SK-N-SH (cell line): ENCODE data around the gene SLITRK4. TPM values are rescaled to one million over a fixed set of nuclear protein-coding genes. Genes with fewer than 3 reads are reported as not detected.
A peak's percentile ranks its signal among the peaks of the same experiment; 100 is the strongest.

Experiments
- CTCF ChIA-PET: fragments of 300-600, 350-600 bp; formaldehyde crosslinking; extraction: SDS; loops from one replicate; lab custom pipeline; 2021; lab: Yijun Ruan, JAX
- POLR2A ChIA-PET: fragments of 350-600 bp; sonication (Branson Sonifier 250); formaldehyde crosslinking; extraction: SDS; loops from one replicate; lab custom pipeline; 2020; ENCODE audit warnings: antibody characterized with exemption, inconsistent platforms; lab: Yijun Ruan, JAX
- DNase-seq: peaks from one replicate; pipeline ENCODE4 v3.0.0; 2012
- H2AFZ ChIP-seq: fragments of 200-600 bp; sonication (generic); 2 replicates; pipeline ENCODE4 v1.8.1; 2016; ENCODE audit warnings: antibody characterized with exemption, mild to moderate bottlenecking, low read depth
- H3F3A ChIP-seq: fragments of 200-600 bp; sonication (generic); replicated peaks from 2 replicates; pipeline ENCODE3; 2016; ENCODE audit warnings: antibody characterized with exemption, mild to moderate bottlenecking; ENCODE audit not compliant: insufficient read depth
- H3K27ac ChIP-seq, 2 experiments: fragments of 200-500 bp in 1 of 2; fragments of 200-600 bp in 1 of 2; sonication (Bioruptor generic) in 1 of 2; sonication (generic), shearing (Covaris generic) in 1 of 2; 2 replicates each; pipeline versions ENCODE4 v1.5.1 to v1.6.1; 2014 to 2016; ENCODE audit warnings: low read depth in 2 of 2, inconsistent platforms in 1 of 2, low read length in 1 of 2, mild to moderate bottlenecking in 1 of 2, mixed read lengths in 1 of 2
- H3K27me3 ChIP-seq: fragments of 200-600 bp; sonication (generic), shearing (Covaris generic); 2 replicates; pipeline ENCODE4 v1.6.1; 2016; ENCODE audit warnings: mixed run types; ENCODE audit not compliant: insufficient read depth
- H3K36me3 ChIP-seq, 2 experiments: fragments of 200-500 bp in 1 of 2; fragments of 200-600 bp in 1 of 2; sonication (Bioruptor generic) in 1 of 2; sonication (generic) in 1 of 2; replicated peaks in 1 of 2; 2 replicates each; pipeline versions ENCODE3 to v1.5.1; 2014 to 2016; ENCODE audit warnings: low read length in 1 of 2, mild to moderate bottlenecking in 1 of 2; ENCODE audit not compliant: insufficient read depth in 2 of 2, control insufficient read depth in 1 of 2
- H3K4me1 ChIP-seq, 2 experiments: fragments of 200-500 bp in 1 of 2; fragments of 200-600 bp in 1 of 2; sonication (Bioruptor generic) in 1 of 2; sonication (generic), shearing (Covaris generic) in 1 of 2; 2 replicates each; pipeline versions ENCODE4 v1.5.1 to v1.6.1; 2014 to 2016; ENCODE audit warnings: low read depth in 1 of 2, low read length in 1 of 2, mixed run types in 1 of 2; ENCODE audit not compliant: insufficient read depth in 2 of 2, control insufficient read depth in 1 of 2
- H3K4me2 ChIP-seq: fragments of 200-600 bp; sonication (generic), shearing (Covaris generic); 2 replicates; pipeline ENCODE4 v1.6.1; 2017; ENCODE audit warnings: mixed run types
- H3K4me3 ChIP-seq, 2 experiments: fragments of 200-500 bp in 1 of 2; fragments of 200-600 bp in 1 of 2; sonication (Bioruptor generic) in 1 of 2; sonication (generic), shearing (Covaris generic) in 1 of 2; 2 replicates each; pipeline versions ENCODE4 v1.5.1 to v1.8.1; 2014 to 2016; ENCODE audit warnings: low read depth in 2 of 2, inconsistent platforms in 1 of 2, low read length in 1 of 2, mild to moderate bottlenecking in 1 of 2, mixed read lengths in 1 of 2, moderate library complexity in 1 of 2
- H3K79me2 ChIP-seq: fragments of 200-600 bp; sonication (generic); 2 replicates; pipeline ENCODE4 v1.8.1; 2017; ENCODE audit warnings: mild to moderate bottlenecking; ENCODE audit not compliant: insufficient read depth
- H3K9ac ChIP-seq: fragments of 200-600 bp; sonication (generic); 2 replicates; pipeline ENCODE4 v1.6.1; 2017; ENCODE audit warnings: mixed run types
- H3K9me2 ChIP-seq: fragments of 200-600 bp; sonication (generic); 2 replicates; pipeline ENCODE4 v1.6.1; 2017; ENCODE audit warnings: mixed run types
- H3K9me3 ChIP-seq: fragments of 200-600 bp; sonication (generic); 2 replicates; pipeline ENCODE4 v1.6.1; 2017; ENCODE audit warnings: mixed run types, mild to moderate bottlenecking, moderate library complexity
- H4K20me1 ChIP-seq: fragments of 200-600 bp; sonication (generic); 2 replicates; pipeline ENCODE4 v1.6.1; 2017; ENCODE audit warnings: mild to moderate bottlenecking, mixed run types; ENCODE audit not compliant: insufficient read depth
- CHD2 ChIP-seq: fragments of 150-350 bp; IDR thresholded peaks from 2 replicates; pipeline ENCODE4 v1.6.1; 2018; ENCODE audit warnings: low read length; ENCODE audit not compliant: partially characterized antibody
- ELF1 ChIP-seq: IDR thresholded peaks from 2 replicates; pipeline ENCODE4 v1.4.0; 2012
- EP300 ChIP-seq, 2 experiments: IDR thresholded peaks; 2 replicates each; pipeline versions ENCODE4 v1.4.0 to v1.6.1; 2012; ENCODE audit warnings: borderline replicate concordance in 1 of 2, low read depth in 1 of 2, low read length in 1 of 2
- EZH2phosphoT487 ChIP-seq: fragments of 200-600 bp; sonication (generic); IDR thresholded peaks from 2 replicates; pipeline ENCODE4 v1.6.1; 2017; ENCODE audit warnings: low read depth, mixed run types, mild to moderate bottlenecking, antibody characterized with exemption, moderate library complexity, borderline replicate concordance
- FOSL2 ChIP-seq: IDR thresholded peaks from 2 replicates; pipeline ENCODE4 v1.4.0; 2012; ENCODE audit warnings: low read depth, mild to moderate bottlenecking, moderate library complexity, borderline replicate concordance
- FOXJ3 ChIP-seq: sonication (generic); formaldehyde crosslinking; IDR thresholded peaks from 2 replicates; pipeline ENCODE4 v1.5.1; 2020; ENCODE audit warnings: mild to moderate bottlenecking, missing genetic modification reagents
- JUND ChIP-seq: IDR thresholded peaks from 2 replicates; pipeline ENCODE4 v1.4.0; 2012
- MXI1 ChIP-seq: IDR thresholded peaks from 2 replicates; pipeline ENCODE4 v1.6.1; 2012; ENCODE audit warnings: mild to moderate bottlenecking, low read depth, low read length, improper control_type of control experiment
- NFIC ChIP-seq: IDR thresholded peaks from 2 replicates; pipeline ENCODE4 v1.4.0; 2012; ENCODE audit warnings: borderline replicate concordance
- NRF1 ChIP-seq: IDR thresholded peaks from 2 replicates; pipeline ENCODE4 v1.6.1; 2012; ENCODE audit warnings: low read depth, mild to moderate bottlenecking, low read length
- RAD21 ChIP-seq: IDR thresholded peaks from 2 replicates; pipeline ENCODE4 v1.6.1; 2012; ENCODE audit warnings: mild to moderate bottlenecking, low read length
- RFX5 ChIP-seq: IDR thresholded peaks from 2 replicates; pipeline ENCODE4 v1.6.1; 2012; ENCODE audit warnings: mild to moderate bottlenecking, improper control_type of control experiment, low read length
- SIN3A ChIP-seq: IDR thresholded peaks from 2 replicates; pipeline ENCODE4 v1.6.1; 2012; ENCODE audit warnings: low read depth, mild to moderate bottlenecking, low read length, moderate library complexity, borderline replicate concordance
- SMC3 ChIP-seq: IDR thresholded peaks from 2 replicates; pipeline ENCODE4 v1.6.1; 2012; ENCODE audit warnings: low read depth, low read length, improper control_type of control experiment
- TAF1 ChIP-seq: IDR thresholded peaks from 2 replicates; pipeline ENCODE4 v1.6.1; 2012; ENCODE audit warnings: low read depth, mild to moderate bottlenecking, low read length, moderate library complexity, borderline replicate concordance
- TCF12 ChIP-seq: IDR thresholded peaks from 2 replicates; pipeline ENCODE4 v1.4.0; 2012
- WGBS: methylation state at CpG from one replicate; pipeline ENCODE4 v1.1.6; 2017; ENCODE audit warnings: low lambda C conversion rate; 5-methylcytosine and 5-hydroxymethylcytosine counted together
- polyA plus RNA-seq, 3 experiments: library from polyadenylated mRNA; depleted of rRNA; stranded (reverse); fragments of >200 nt; gene quantifications; 2 replicates each; pipeline ENCODE4 v1.2.3, GENCODE V29; 2012
- TF ChIP-seq, protein P1 (sequence below): IDR thresholded peaks from 2 replicates; pipeline ENCODE4 v1.4.0; 2012; ENCODE audit warnings: low read depth, borderline replicate concordance
- TF ChIP-seq, protein P2 (sequence below): fragments of 200-600 bp; sonication (generic); IDR thresholded peaks from 2 replicates; pipeline ENCODE4 v1.6.1; 2017; ENCODE audit warnings: antibody characterized with exemption, mild to moderate bottlenecking, moderate library complexity
- TF ChIP-seq, protein P3 (sequence below): fragments of 150-350 bp; IDR thresholded peaks from 2 replicates; pipeline ENCODE4 v1.6.1; 2016; ENCODE audit warnings: mild to moderate bottlenecking, low read depth, low read length
- TF ChIP-seq, protein P4 (sequence below): IDR thresholded peaks from 2 replicates; pipeline ENCODE4; 2012
- TF ChIP-seq, protein P5 (sequence below): fragments of 150-350 bp; IDR thresholded peaks from 2 replicates; pipeline ENCODE4 v1.6.1; 2017; ENCODE audit warnings: antibody characterized with exemption, low read length, low read depth, borderline replicate concordance
- TF ChIP-seq, protein P6 (sequence below): IDR thresholded peaks from 2 replicates; pipeline ENCODE4 v1.4.0; 2012; ENCODE audit warnings: low read depth

The SLITRK4 gene
- polyA plus RNA-seq, 1 of the 3 experiments (the other 2 are of a cell fraction) = not detected

DNA sequence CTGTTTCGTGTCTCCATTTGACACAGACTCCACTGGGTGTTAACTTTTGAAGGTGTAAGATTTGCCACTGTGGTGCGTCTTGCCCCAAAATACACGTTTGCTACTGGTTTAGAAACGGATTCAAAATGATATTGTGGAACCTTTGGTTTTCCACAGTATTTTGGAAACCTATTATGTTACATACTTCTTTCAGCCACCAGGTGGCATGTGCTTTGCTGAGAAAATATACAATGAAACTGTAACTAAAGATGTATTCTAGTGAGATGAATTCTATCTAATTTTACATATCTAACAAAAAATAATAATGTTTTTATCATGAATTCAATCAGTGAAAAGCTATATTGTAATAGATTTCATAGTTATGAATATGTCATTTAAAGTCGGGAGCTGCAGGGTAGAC is 28.4 kb upstream of the SLITRK4 start:
- Histone ChIP-seq H3K36me3 (no peaks in the 10 kb centered on the region), H3K4me3 (no peak overlapping the region), H3K27me3 (no peaks in the 10 kb centered on the region), H3F3A (no peaks in the 10 kb centered on the region), H2AFZ (no peak overlapping the region), H3K9me3 (no peaks in the 10 kb centered on the region), H3K79me2 (no peaks in the 10 kb centered on the region), H4K20me1 (no peaks in the 10 kb centered on the region), H3K9ac (no peak overlapping the region), H3K9me2 (no peaks in the 10 kb centered on the region), H3K27ac (no peak overlapping the region), H3K4me2 (no peak overlapping the region), H3K4me1 (no peaks in the 10 kb centered on the region)
- peak; percentile 11 for DNase-seq
- WGBS = 0% methylated on average over 5 of the region's 5 CpGs
- CTCF ChIA-PET = interaction anchor here (0.8 to 1.7 kb wide), 8 partner anchors 9 to 69 kb away, joined by 3 to 6 read pairs (median 3); no protein-coding TSS in a partner anchor
- POLR2A ChIA-PET = no interaction called here
- TF ChIP-seq FOSL2 (no peak), RAD21 (peak; percentile 41; the same call in 1 of the 2 replicates), CHD2 (no peak), SMC3 (peak; percentile 51)
- TF ChIP-seq, protein P1, sequence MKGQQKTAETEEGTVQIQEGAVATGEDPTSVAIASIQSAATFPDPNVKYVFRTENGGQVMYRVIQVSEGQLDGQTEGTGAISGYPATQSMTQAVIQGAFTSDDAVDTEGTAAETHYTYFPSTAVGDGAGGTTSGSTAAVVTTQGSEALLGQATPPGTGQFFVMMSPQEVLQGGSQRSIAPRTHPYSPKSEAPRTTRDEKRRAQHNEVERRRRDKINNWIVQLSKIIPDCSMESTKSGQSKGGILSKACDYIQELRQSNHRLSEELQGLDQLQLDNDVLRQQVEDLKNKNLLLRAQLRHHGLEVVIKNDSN = no peak
- TF ChIP-seq, protein P2, sequence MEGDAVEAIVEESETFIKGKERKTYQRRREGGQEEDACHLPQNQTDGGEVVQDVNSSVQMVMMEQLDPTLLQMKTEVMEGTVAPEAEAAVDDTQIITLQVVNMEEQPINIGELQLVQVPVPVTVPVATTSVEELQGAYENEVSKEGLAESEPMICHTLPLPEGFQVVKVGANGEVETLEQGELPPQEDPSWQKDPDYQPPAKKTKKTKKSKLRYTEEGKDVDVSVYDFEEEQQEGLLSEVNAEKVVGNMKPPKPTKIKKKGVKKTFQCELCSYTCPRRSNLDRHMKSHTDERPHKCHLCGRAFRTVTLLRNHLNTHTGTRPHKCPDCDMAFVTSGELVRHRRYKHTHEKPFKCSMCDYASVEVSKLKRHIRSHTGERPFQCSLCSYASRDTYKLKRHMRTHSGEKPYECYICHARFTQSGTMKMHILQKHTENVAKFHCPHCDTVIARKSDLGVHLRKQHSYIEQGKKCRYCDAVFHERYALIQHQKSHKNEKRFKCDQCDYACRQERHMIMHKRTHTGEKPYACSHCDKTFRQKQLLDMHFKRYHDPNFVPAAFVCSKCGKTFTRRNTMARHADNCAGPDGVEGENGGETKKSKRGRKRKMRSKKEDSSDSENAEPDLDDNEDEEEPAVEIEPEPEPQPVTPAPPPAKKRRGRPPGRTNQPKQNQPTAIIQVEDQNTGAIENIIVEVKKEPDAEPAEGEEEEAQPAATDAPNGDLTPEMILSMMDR = peak; percentile 77

DNA sequence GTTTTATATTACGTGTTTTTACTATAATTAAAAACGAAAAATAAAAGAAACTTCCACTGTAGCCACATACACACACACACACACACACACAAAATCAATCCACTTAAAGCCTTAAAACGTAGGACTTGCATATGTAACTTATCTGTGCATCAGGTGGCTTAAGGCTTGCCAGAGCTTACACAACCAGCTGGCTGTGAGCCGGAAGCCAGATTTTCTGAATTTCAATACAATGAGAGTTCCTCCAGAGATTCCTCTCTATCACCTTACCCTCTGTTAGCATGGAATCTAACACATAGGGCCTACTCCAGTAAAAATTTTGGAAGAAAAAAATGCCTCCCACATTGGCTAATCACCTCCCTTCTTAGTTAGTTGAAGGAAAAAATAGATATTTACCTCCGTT is 27.9 kb upstream of the SLITRK4 start:
- no peak for DNase-seq
- CTCF ChIA-PET = interaction anchor here (1.5 to 1.7 kb wide), 2 partner anchors 9 to 24 kb away, joined by 3 to 5 read pairs; no protein-coding TSS in a partner anchor

More for the DNA sequence above, 27.9 kb upstream of the SLITRK4 start:
- no peaks in the 10 kb centered on the region for H3K79me2 ChIP-seq
- TF ChIP-seq EP300 (IDR thresholded peaks at IDR 0.05; ENCODE audit: borderline replicate concordance in 1 of 2, low read depth in 1 of 2, low read length in 1 of 2) = no peak
- no peak for TF ChIP-seq RFX5
- TF ChIP-seq, protein P3, sequence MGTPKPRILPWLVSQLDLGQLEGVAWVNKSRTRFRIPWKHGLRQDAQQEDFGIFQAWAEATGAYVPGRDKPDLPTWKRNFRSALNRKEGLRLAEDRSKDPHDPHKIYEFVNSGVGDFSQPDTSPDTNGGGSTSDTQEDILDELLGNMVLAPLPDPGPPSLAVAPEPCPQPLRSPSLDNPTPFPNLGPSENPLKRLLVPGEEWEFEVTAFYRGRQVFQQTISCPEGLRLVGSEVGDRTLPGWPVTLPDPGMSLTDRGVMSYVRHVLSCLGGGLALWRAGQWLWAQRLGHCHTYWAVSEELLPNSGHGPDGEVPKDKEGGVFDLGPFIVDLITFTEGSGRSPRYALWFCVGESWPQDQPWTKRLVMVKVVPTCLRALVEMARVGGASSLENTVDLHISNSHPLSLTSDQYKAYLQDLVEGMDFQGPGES = no peak
- TF ChIP-seq, protein P4, sequence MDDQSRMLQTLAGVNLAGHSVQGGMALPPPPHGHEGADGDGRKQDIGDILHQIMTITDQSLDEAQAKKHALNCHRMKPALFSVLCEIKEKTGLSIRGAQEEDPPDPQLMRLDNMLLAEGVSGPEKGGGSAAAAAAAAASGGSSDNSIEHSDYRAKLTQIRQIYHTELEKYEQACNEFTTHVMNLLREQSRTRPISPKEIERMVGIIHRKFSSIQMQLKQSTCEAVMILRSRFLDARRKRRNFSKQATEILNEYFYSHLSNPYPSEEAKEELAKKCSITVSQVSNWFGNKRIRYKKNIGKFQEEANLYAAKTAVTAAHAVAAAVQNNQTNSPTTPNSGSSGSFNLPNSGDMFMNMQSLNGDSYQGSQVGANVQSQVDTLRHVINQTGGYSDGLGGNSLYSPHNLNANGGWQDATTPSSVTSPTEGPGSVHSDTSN = no peak
- TF ChIP-seq SIN3A = no peak
- TF ChIP-seq NFIC = no peak
- TF ChIP-seq NRF1 = no peak
- TF ChIP-seq FOXJ3 (CRISPR knock-in tag) = no peak
- no peak for TF ChIP-seq ELF1
- TF ChIP-seq TCF12 = no peak
- no peak for TF ChIP-seq EZH2phosphoT487
- TF ChIP-seq MXI1 = no peak
- TF ChIP-seq, protein P5, sequence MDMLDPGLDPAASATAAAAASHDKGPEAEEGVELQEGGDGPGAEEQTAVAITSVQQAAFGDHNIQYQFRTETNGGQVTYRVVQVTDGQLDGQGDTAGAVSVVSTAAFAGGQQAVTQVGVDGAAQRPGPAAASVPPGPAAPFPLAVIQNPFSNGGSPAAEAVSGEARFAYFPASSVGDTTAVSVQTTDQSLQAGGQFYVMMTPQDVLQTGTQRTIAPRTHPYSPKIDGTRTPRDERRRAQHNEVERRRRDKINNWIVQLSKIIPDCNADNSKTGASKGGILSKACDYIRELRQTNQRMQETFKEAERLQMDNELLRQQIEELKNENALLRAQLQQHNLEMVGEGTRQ = no peak
- no peak for TF ChIP-seq RAD21
- TF ChIP-seq TAF1 = no peak
- TF ChIP-seq, protein P6, sequence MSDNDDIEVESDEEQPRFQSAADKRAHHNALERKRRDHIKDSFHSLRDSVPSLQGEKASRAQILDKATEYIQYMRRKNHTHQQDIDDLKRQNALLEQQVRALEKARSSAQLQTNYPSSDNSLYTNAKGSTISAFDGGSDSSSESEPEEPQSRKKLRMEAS = no peak
- no peak for TF ChIP-seq SMC3
- no peak for TF ChIP-seq JUND
- TF ChIP-seq, protein P1 = no peak
- no peak overlapping the region for H2AFZ ChIP-seq
- no peaks in the 10 kb centered on the region for H3K27me3 ChIP-seq
- POLR2A ChIA-PET = no interaction called here
- WGBS = under 1% methylated on average over 5 of the region's 5 CpGs
- H3K9me3 ChIP-seq = no peaks in the 10 kb centered on the region
- H4K20me1 ChIP-seq = no peaks in the 10 kb centered on the region
- H3K4me1 ChIP-seq = no peaks in the 10 kb centered on the region
- no peaks in the 10 kb centered on the region for H3K36me3 ChIP-seq
- H3K4me3 ChIP-seq = no peak overlapping the region
- no peaks in the 10 kb centered on the region for H3F3A ChIP-seq
- no peaks in the 10 kb centered on the region for H3K9me2 ChIP-seq
- H3K4me2 ChIP-seq = no peak overlapping the region
- H3K9ac ChIP-seq = no peak overlapping the region
- no peak overlapping the region for H3K27ac ChIP-seq
